Jurkat, Clone E6-1 (cell line): ENCODE measurements around the gene ARAF. TPM values are rescaled to one million over a fixed set of nuclear protein-coding genes. Genes with fewer than 3 reads are reported as not detected.
A peak's percentile ranks its signal among the peaks of the same experiment; 100 is the strongest.
"Not testable (repeated sequence)": the region's sequence is repeated elsewhere in the genome, so short reads cannot be mapped to it uniquely, and the experiment has no call there.

ENCODE experiments used
- DNase-seq: peaks from one replicate; pipeline ENCODE4 v3.0.0-alpha.2; 2011; ENCODE audit warnings: low read depth, low spot score
- H3K4me3 ChIP-seq: 2 replicates; pipeline ENCODE4 v1.5.1; 2011; ENCODE audit warnings: mild to moderate bottlenecking, low read length, control low read depth, moderate library complexity
- polyA plus RNA-seq: library from polyadenylated mRNA; unstranded; fragments of >200 nt; gene quantifications from one replicate; pipeline ENCODE4 v1.2.1, GENCODE V29; 2012; ENCODE audit warnings: missing spikeins; ENCODE audit not compliant: insufficient read length, insufficient read depth

ARAF gene
- 45.2 TPM for polyA plus RNA-seq

- peak; percentile 98 for DNase-seq
- peak within 1 kb of the TSS; percentile 83 for H3K4me3 ChIP-seq
Observed at GRCh38 chrX:47560934-47561658, at the start of gene ARAF. TSS of gene ARAF (plus strand) at chrX:47561205. CDS start at chrX:47562968, 1,763 bp downstream.

- not testable (repeated sequence) for DNase-seq, H3K4me3 ChIP-seq
Observed at GRCh38 chrX:47512383-47512782, 48.6 kb upstream of the ARAF start.

- DNase-seq = not testable (repeated sequence)
- H3K4me3 ChIP-seq = peak overlapping the region; percentile 61
Observed at GRCh38 chrX:47513034-47513965, 47.7 kb upstream of the ARAF start.

GRCh38 chrX:47514533-47515235 lies 46.3 kb upstream of the ARAF start:
- no peak overlapping the region for H3K4me3 ChIP-seq
- no peak for DNase-seq

GRCh38 chrX:47515941-47516665 lies 44.9 kb upstream of the ARAF start:
- H3K4me3 ChIP-seq = no peak overlapping the region
- no peak for DNase-seq

GRCh38 chrX:47518144-47518543 lies 42.9 kb upstream of the ARAF start:
- no peak for DNase-seq
- H3K4me3 ChIP-seq = no peak overlapping the region

GRCh38 chrX:47523297-47523696 lies 37.7 kb upstream of the ARAF start:
- peak overlapping the region; percentile 42 for H3K4me3 ChIP-seq
- peak; percentile 29 for DNase-seq

- peak overlapping the region; percentile 42 for H3K4me3 ChIP-seq
- DNase-seq = no peak
Observed at GRCh38 chrX:47523713-47524166, 37.3 kb upstream of the ARAF start.

- DNase-seq = no peak
- H3K4me3 ChIP-seq = no peak overlapping the region
Observed at GRCh38 chrX:47529548-47529947, 31.5 kb upstream of the ARAF start.

GRCh38 chrX:47530049-47530448 lies 31.0 kb upstream of the ARAF start:
- DNase-seq = no peak

GRCh38 chrX:47539860-47540259 lies 21.1 kb upstream of the ARAF start:
- H3K4me3 ChIP-seq = no peak overlapping the region
- no peak for DNase-seq

More at GRCh38 chrX:47530049-47530448, 31.0 kb upstream of the ARAF start:
- no peak overlapping the region for H3K4me3 ChIP-seq

GRCh38 chrX:47540754-47541538 lies 20.1 kb upstream of the ARAF start:
- no peak for DNase-seq
- H3K4me3 ChIP-seq = no peak overlapping the region

- DNase-seq = no peak
- H3K4me3 ChIP-seq = no peak overlapping the region
Observed at GRCh38 chrX:47543496-47543895, 17.5 kb upstream of the ARAF start.

- no peak overlapping the region for H3K4me3 ChIP-seq
- DNase-seq = no peak
Observed at GRCh38 chrX:47556045-47556623, 4.9 kb upstream of the ARAF start.

GRCh38 chrX:47558436-47558835 lies 2.6 kb upstream of the ARAF start:
- DNase-seq = no peak
- H3K4me3 ChIP-seq = no peak overlapping the region

GRCh38 chrX:47560179-47560933 lies 649 bp upstream of the ARAF start:
- peak overlapping the region; percentile 83 for H3K4me3 ChIP-seq
- DNase-seq = no peak

- peak overlapping the region; percentile 83 for H3K4me3 ChIP-seq
- DNase-seq = no peak
Observed at GRCh38 chrX:47561659-47562151, 700 bp downstream of the ARAF start.
